Stimulated activated CD4-positive, alpha-beta T cell treated with anti-CD3 and anti-CD28 coated beads, Interleukin-4, amount 100 ng/mL, for 48 hours (primary cell): ENCODE results near the gene ZNF200.
A peak's percentile ranks its signal among the peaks of the same experiment; 100 is the strongest.

ENCODE experiments used
- DNase-seq, 2 donors: peaks; one replicate each; pipeline ENCODE4 v3.0.0-alpha.2; 2020; ENCODE audit warnings: low read depth in 2 of 2

The ZNF200 gene

DNA sequence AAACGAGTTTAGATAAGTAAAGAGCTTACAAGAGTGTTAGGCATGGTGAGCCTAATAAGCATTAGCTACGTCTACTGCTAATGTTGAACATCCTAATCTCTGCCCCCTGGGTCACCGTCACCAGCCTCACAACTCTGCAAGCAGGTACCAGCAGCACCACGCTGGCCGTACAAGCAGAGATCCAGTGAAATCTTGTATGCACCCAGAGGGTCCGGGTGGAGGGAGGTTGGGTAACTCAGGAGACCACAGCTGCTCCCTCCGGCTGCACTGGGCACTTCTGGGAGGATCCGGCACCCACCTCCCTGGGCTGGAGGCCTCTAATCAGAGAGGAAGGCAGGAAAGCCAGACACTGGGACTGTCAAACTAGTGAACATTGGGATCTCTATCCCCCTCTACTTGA, 55.3 kb downstream of the ZNF200 start:
- DNase-seq: no peak

DNA sequence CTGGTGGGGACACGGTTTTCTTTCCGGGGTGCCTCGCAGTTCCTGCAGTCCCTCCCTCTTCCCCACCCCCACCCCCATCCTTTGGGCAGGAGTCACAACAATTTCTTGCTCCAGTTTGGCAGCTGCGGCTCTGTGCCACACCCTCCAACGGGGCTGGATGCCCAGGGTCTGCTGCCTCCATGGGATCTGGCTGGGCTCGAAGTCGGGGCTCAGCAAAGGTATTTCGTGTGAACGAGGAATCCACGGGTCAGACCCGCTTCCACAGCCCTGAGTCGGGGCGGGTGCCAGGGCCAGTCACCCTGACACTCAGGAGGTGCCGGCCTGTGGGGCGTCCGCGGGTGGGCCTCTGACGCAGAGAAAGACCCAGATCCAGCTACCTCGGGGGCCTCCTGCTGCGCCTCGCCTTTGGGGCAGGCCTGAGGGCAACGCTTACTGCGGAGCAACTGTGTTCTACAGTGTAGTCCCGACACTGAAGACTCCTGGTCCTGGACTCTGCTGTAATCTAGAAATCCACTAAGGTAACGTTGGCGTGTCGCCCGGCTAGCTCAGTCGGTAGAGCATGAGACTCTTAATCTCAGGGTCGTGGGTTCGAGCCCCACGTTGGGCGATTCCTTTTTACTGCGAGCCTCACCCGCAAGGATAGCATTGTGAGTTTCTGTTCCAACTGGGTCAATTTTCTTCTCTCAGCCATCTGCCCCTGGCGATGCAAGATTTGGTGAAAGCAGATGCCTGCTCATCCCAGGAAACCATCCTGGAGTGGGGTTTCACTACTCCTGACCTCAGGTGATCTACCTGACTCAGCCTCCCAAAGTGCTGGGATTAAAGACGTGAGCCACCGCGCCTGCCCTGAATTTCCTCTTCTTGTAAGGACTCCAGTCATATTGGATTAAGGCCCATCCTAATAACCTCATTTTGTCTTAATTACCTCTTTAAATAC, 59.5 kb downstream of the ZNF200 start:
- DNase-seq: peak in 1 of 2 donors; percentile 68

DNA sequence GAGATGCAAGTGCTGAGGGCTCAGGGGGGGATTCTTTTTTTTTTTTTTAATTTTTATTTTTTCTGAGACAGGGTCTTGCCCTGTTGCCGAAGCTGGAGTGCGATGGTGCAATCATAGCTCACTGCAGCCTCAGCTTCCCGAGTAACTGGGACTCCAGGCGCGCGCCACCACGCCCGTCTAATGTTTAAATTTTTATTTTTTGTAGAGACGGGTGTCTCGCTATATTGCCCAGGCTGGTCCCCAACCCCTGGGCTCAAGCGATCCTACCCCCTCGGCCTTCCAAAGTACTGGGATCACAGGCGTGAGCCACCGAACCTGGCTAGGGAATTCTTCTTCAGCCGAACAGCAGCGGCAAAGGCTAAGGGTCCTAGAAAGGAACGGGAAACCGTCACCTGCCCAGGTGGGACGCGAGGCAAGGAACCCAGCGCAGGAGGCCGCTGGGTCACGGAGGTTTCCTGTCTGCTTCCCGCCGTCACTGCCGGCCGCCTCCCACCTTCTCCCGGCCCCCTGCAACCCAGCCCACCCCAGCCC, 60.3 kb downstream of the ZNF200 start:
- DNase-seq: no peak

GRCh38 chr16:3173892-3174617, 60.9 kb downstream of the ZNF200 start:
- peak in 1 of 2 donors; percentile 43 for DNase-seq
